Right lobe of liver (tissue), 4 donors: ENCODE results near the gene GTF2I.
"Not testable (repeated sequence)": the region's sequence is repeated elsewhere in the genome, so short reads cannot be mapped to it uniquely, and the experiment has no call there.

Experiments
- CTCF ChIP-seq, 4 donors: fragments of 200-600 bp in 3 of 4; fragments of 450-650 bp in 1 of 4; IDR thresholded peaks; one replicate each; pipeline versions ENCODE4 v1.5.1 to v1.8.0; 2016 to 2022; ENCODE audit warnings: antibody characterized with exemption in 4 of 4, mild to moderate bottlenecking in 2 of 4
- POLR2A ChIP-seq: fragments of 450-650 bp; IDR thresholded peaks from one replicate; pipeline ENCODE4 v1.6.1; 2017; ENCODE audit warnings: antibody characterized with exemption, mild to moderate bottlenecking
- donor health status: DM: no; HTN: no; CAD: no.
- donor health status: DM: no; HTN: no; CAD: no.
- donor health status: DM: no; HTN: yes; CAD: no.

GRCh38 chr7:74783595-74783994 lies 126.1 kb downstream of the GTF2I start:
- TF ChIP-seq CTCF (IDR thresholded peaks at IDR 0.05); POLR2A: not testable (repeated sequence)
